Neural cell (in vitro differentiated cells): ENCODE measurements around the gene FIGNL2. TPM values are rescaled to one million over a fixed set of nuclear protein-coding genes. Genes with fewer than 3 reads are reported as not detected.

ENCODE experiments used
- H2AFZ ChIP-seq: fragments of 200-600, 300-800 bp; sonication (generic), shearing (Covaris generic); 2 replicates; pipeline ENCODE4 v1.6.0; 2014; ENCODE audit warnings: low read depth, mild to moderate bottlenecking, antibody characterized with exemption, low read length, moderate library complexity
- H3F3A ChIP-seq: fragments of 200-600 bp; shearing (Covaris generic); 2 replicates; pipeline ENCODE4 v1.6.1; 2016; ENCODE audit warnings: mild to moderate bottlenecking, moderate library complexity, mixed read lengths, antibody characterized with exemption, low read length; ENCODE audit not compliant: insufficient read depth, poor library complexity, severe bottlenecking
- H3K27ac ChIP-seq: fragments of 200-600, 300-800 bp; sonication (generic), shearing (Covaris generic); 2 replicates; pipeline ENCODE4 v1.5.1; 2014; ENCODE audit warnings: mild to moderate bottlenecking, low read length, moderate library complexity
- H3K27me3 ChIP-seq: fragments of 300-800, 200-600 bp; sonication (generic), shearing (Covaris generic); 2 replicates; pipeline ENCODE4 v1.6.0; 2014; ENCODE audit warnings: mild to moderate bottlenecking, low read depth, low read length, moderate library complexity; ENCODE audit not compliant: insufficient read depth
- H3K36me3 ChIP-seq: fragments of 300-800, 200-600 bp; sonication (generic), shearing (Covaris generic); 2 replicates; pipeline ENCODE4 v1.5.1; 2014; ENCODE audit warnings: mild to moderate bottlenecking, antibody characterized with exemption, low read length, moderate library complexity; ENCODE audit not compliant: insufficient read depth
- H3K4me2 ChIP-seq: fragments of 300-800, 200-600 bp; sonication (generic), shearing (Covaris generic); 2 replicates; pipeline ENCODE4 v1.6.0; 2014; ENCODE audit warnings: mild to moderate bottlenecking, low read length
- H3K4me3 ChIP-seq: fragments of 300-800, 200-600 bp; sonication (generic), shearing (Covaris generic); 2 replicates; pipeline ENCODE4 v1.5.1; 2014; ENCODE audit warnings: mild to moderate bottlenecking, low read length, moderate library complexity
- H3K79me2 ChIP-seq: fragments of 200-600 bp; shearing (Covaris generic); replicated peaks from 2 replicates; pipeline ENCODE4 v1.6.0; 2014; ENCODE audit warnings: mild to moderate bottlenecking, low read length, moderate library complexity; ENCODE audit not compliant: insufficient read depth
- H3K9ac ChIP-seq: fragments of 300-800, 200-600 bp; sonication (generic), shearing (Covaris generic); 2 replicates; pipeline ENCODE4 v1.6.1; 2016; ENCODE audit warnings: mild to moderate bottlenecking, low read length, mixed read lengths
- H3K9me2 ChIP-seq: fragments of 200-600 bp; shearing (Covaris generic); 2 replicates; pipeline ENCODE4 v1.6.1; 2016; ENCODE audit warnings: mild to moderate bottlenecking, low read length, mixed read lengths; ENCODE audit not compliant: insufficient read depth
- H3K9me3 ChIP-seq: fragments of 200-600, 300-800 bp; sonication (generic), shearing (Covaris generic); 2 replicates; pipeline ENCODE4 v1.6.1; 2016; ENCODE audit warnings: mild to moderate bottlenecking, mixed run types, low read length, moderate library complexity, mixed read lengths
- H4K20me1 ChIP-seq: fragments of 200-600 bp; shearing (Covaris generic); 2 replicates; pipeline ENCODE4 v1.6.1; 2016; ENCODE audit warnings: mild to moderate bottlenecking, mixed run types; ENCODE audit not compliant: insufficient read depth
- CTCF ChIP-seq: fragments of 450-650 bp; IDR thresholded peaks from 2 replicates; pipeline ENCODE4 v1.5.1; 2014; ENCODE audit warnings: antibody characterized with exemption, mild to moderate bottlenecking, moderate library complexity; ENCODE audit not compliant: poor library complexity, severe bottlenecking
- EP300 ChIP-seq: fragments of 450-650 bp; conservative IDR thresholded peaks from 2 replicates; pipeline ENCODE4 v1.6.1; 2014; ENCODE audit warnings: antibody characterized with exemption, mild to moderate bottlenecking, moderate library complexity; ENCODE audit not compliant: poor library complexity, severe bottlenecking
- EZH2 ChIP-seq: fragments of 200-600, 300-800 bp; shearing (Covaris generic), sonication (generic); IDR thresholded peaks from 2 replicates; pipeline ENCODE4 v1.6.1; 2014; ENCODE audit warnings: antibody characterized with exemption, low read length, borderline replicate concordance, mild to moderate bottlenecking; ENCODE audit not compliant: insufficient read depth, poor library complexity, severe bottlenecking
- MXI1 ChIP-seq: fragments of 450-650 bp; conservative IDR thresholded peaks from 2 replicates; pipeline ENCODE4 v1.6.1; 2014; ENCODE audit warnings: antibody characterized with exemption, mild to moderate bottlenecking; ENCODE audit not compliant: poor library complexity, severe bottlenecking
- POLR2AphosphoS5 ChIP-seq: IDR thresholded peaks from 2 replicates; pipeline ENCODE4 v1.6.1; 2012
- RAD21 ChIP-seq: fragments of 450-650 bp; conservative IDR thresholded peaks from 2 replicates; pipeline ENCODE4 v1.6.1; 2014; ENCODE audit warnings: antibody characterized with exemption, mild to moderate bottlenecking, moderate library complexity
- REST ChIP-seq: IDR thresholded peaks from 2 replicates; pipeline ENCODE4 v1.6.1; 2012; ENCODE audit warnings: borderline replicate concordance
- SMC3 ChIP-seq: fragments of 450-650 bp; conservative IDR thresholded peaks from 2 replicates; pipeline ENCODE4 v1.6.1; 2014; ENCODE audit warnings: antibody characterized with exemption, mild to moderate bottlenecking, moderate library complexity; ENCODE audit not compliant: poor library complexity
- TAF1 ChIP-seq: IDR thresholded peaks from 2 replicates; pipeline ENCODE4 v1.6.1; 2012; ENCODE audit warnings: low read depth
- polyA plus RNA-seq: library from polyadenylated mRNA; depleted of rRNA; stranded (reverse); fragments of >200 nt; gene quantifications from 2 replicates; pipeline ENCODE4 v1.2.3, GENCODE V29; 2014

Gene FIGNL2
- polyA plus RNA-seq, 1 donor from 2014 or later, result 0.21 TPM

- Histone ChIP-seq H3K4me3 (no peak overlapping the region), H2AFZ (no peak overlapping the region), H3K27me3 (peaks cover 16% of the 10 kb centered on the region), H3K4me2 (no peak overlapping the region), H3K9me2 (no peaks in the 10 kb centered on the region), H3K9me3 (no peaks in the 10 kb centered on the region), H3F3A (no peaks in the 10 kb centered on the region), H3K9ac (no peak overlapping the region), H3K36me3 (no peaks in the 10 kb centered on the region), H3K79me2 (no peaks in the 10 kb centered on the region), H3K27ac (no peak overlapping the region), H4K20me1 (no peaks in the 10 kb centered on the region)
- no peak for TF ChIP-seq REST
- TF ChIP-seq TAF1, result no peak
- no peak for TF ChIP-seq POLR2AphosphoS5
- no peak for TF ChIP-seq EP300
- no peak for TF ChIP-seq EZH2
- TF ChIP-seq MXI1, result no peak
- no peak for TF ChIP-seq CTCF
- no peak for TF ChIP-seq SMC3
- no peak for TF ChIP-seq RAD21
These were observed 22.0 kb upstream of the FIGNL2 start for GRCh38 chr12:51870504-51870903.

GRCh38 chr12:51869931-51870330, 21.4 kb upstream of the FIGNL2 start:
- Histone ChIP-seq H3K36me3 (no peaks in the 10 kb centered on the region), H4K20me1 (no peaks in the 10 kb centered on the region), H3K9me2 (no peaks in the 10 kb centered on the region), H3F3A (no peaks in the 10 kb centered on the region), H3K27me3 (peaks cover 16% of the 10 kb centered on the region), H3K27ac (no peak overlapping the region), H3K4me2 (no peak overlapping the region), H3K9ac (no peak overlapping the region), H3K79me2 (no peaks in the 10 kb centered on the region), H3K4me3 (no peak overlapping the region), H2AFZ (no peak overlapping the region), H3K9me3 (no peaks in the 10 kb centered on the region)
- no peak for TF ChIP-seq TAF1
- TF ChIP-seq RAD21, result no peak
- no peak for TF ChIP-seq REST
